Neural progenitor cell (in vitro differentiated cells): ENCODE measurements around the gene ADAT1. TPM values are rescaled to one million over a fixed set of nuclear protein-coding genes. Genes with fewer than 3 reads are reported as not detected.
A peak's percentile ranks its signal among the peaks of the same experiment; 100 is the strongest.

ENCODE experiments used
- DNase-seq: peaks from one replicate; pipeline ENCODE4 v3.0.0-alpha.2; 2016; ENCODE audit warnings: low spot score
- H2AFZ ChIP-seq: fragments of 200-600 bp; sonication (generic); replicated peaks from 2 replicates; pipeline ENCODE4 v1.6.1; 2016; ENCODE audit warnings: antibody characterized with exemption
- H3F3A ChIP-seq: fragments of 200-600 bp; sonication (generic); 2 replicates; pipeline ENCODE4 v1.6.1; 2016; ENCODE audit warnings: antibody characterized with exemption, low read depth
- H3K27ac ChIP-seq: fragments of 200-600 bp; sonication (generic); 2 replicates; pipeline ENCODE4 v1.5.1; 2016; ENCODE audit warnings: mild to moderate bottlenecking
- H3K27me3 ChIP-seq: fragments of 200-600 bp; sonication (generic); 2 replicates; pipeline ENCODE4 v1.6.1; 2016; ENCODE audit warnings: mild to moderate bottlenecking, moderate library complexity
- H3K36me3 ChIP-seq: fragments of 200-600 bp; sonication (generic); 2 replicates; pipeline ENCODE4 v1.5.1; 2016
- H3K4me1 ChIP-seq: fragments of 200-600 bp; sonication (generic); 2 replicates; pipeline ENCODE4 v1.6.1; 2016; ENCODE audit warnings: mixed run types
- H3K4me2 ChIP-seq: fragments of 200-600 bp; sonication (generic); 2 replicates; pipeline ENCODE4 v1.6.1; 2016
- H3K4me3 ChIP-seq: fragments of 200-600 bp; sonication (generic); 2 replicates; pipeline ENCODE4 v1.5.1; 2016
- H3K79me2 ChIP-seq: fragments of 200-600 bp; sonication (generic); 2 replicates; pipeline ENCODE4 v1.6.1; 2016; ENCODE audit warnings: low read depth
- H3K9ac ChIP-seq: fragments of 200-600 bp; sonication (generic); 2 replicates; pipeline ENCODE4 v1.6.1; 2016
- H3K9me3 ChIP-seq: fragments of 200-600 bp; sonication (generic); 2 replicates; pipeline ENCODE4 v1.5.1; 2016; ENCODE audit warnings: low read depth
- H4K20me1 ChIP-seq: fragments of 200-600 bp; sonication (generic); 2 replicates; pipeline ENCODE4 v1.6.1; 2016; ENCODE audit warnings: low read depth
- H3K27ac Mint-ChIP-seq: 3 replicates; pipeline ENCODE4 v1.8.0; 2021; ENCODE audit warnings: mixed read lengths
- H3K27me3 Mint-ChIP-seq: 2 replicates; pipeline ENCODE4 v1.8.0; 2022; ENCODE audit warnings: low read depth, mild to moderate bottlenecking, inconsistent platforms, moderate library complexity, mixed read lengths; ENCODE audit not compliant: insufficient read depth
- H3K36me3 Mint-ChIP-seq: 3 replicates; pipeline ENCODE4 v1.8.0; 2021; ENCODE audit warnings: mixed read lengths
- H3K4me1 Mint-ChIP-seq: 3 replicates; pipeline ENCODE4 v1.8.0; 2021; ENCODE audit warnings: mixed read lengths
- H3K4me3 Mint-ChIP-seq: 3 replicates; pipeline ENCODE4 v1.8.0; 2021; ENCODE audit warnings: mild to moderate bottlenecking, moderate library complexity, mixed read lengths
- H3K9me3 Mint-ChIP-seq: 3 replicates; pipeline ENCODE4 v1.8.0; 2020; ENCODE audit warnings: mixed read lengths
- EZH2 ChIP-seq: fragments of 200-600 bp; sonication (generic); IDR thresholded peaks from 2 replicates; pipeline ENCODE4 v1.6.1; 2017; ENCODE audit warnings: antibody characterized with exemption, mild to moderate bottlenecking, moderate library complexity
- EZH2phosphoT487 ChIP-seq: fragments of 200-600 bp; sonication (generic); IDR thresholded peaks from 2 replicates; pipeline ENCODE4 v1.6.1; 2017; ENCODE audit warnings: antibody characterized with exemption
- total RNA-seq: library from RNA; depleted of rRNA; stranded (reverse); fragments of >200 nt; gene quantifications from 2 replicates; pipeline ENCODE4 v1.2.3, GENCODE V29; 2015; ENCODE audit warnings: low replicate concordance
- TF ChIP-seq, protein P1 (sequence below): fragments of 200-600 bp; sonication (generic); IDR thresholded peaks from 2 replicates; pipeline ENCODE4 v1.5.1; 2017; ENCODE audit warnings: antibody characterized with exemption, mild to moderate bottlenecking

ADAT1 gene
- total RNA-seq, 1 donor from 2014 or later = 76.6 TPM

DNA sequence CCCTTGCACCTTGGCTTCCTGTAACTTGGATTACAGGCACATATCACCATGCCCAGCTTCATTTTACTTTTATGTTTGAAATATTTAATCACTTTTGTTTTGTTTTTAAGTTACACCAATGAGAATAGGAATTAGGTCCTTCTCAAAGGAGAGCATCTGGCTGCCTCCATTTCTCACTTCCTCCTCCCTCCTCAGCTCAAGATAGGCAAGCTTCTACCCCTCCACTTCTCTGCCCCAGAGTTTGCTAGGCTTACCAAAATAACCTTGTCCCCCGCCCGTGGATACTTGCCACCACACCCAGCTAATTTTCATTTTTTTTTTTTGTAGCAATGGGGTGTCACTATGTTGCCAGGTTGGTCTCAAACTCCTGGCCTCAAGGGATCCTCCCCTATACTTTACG lies 39.0 kb downstream of the ADAT1 start:
- Mint-ChIP-seq H3K4me3 (no peak overlapping the region), H3K27ac (no peak overlapping the region)
- TF ChIP-seq EZH2 = no peak
- TF ChIP-seq EZH2phosphoT487 = no peak
- TF ChIP-seq, protein P1, sequence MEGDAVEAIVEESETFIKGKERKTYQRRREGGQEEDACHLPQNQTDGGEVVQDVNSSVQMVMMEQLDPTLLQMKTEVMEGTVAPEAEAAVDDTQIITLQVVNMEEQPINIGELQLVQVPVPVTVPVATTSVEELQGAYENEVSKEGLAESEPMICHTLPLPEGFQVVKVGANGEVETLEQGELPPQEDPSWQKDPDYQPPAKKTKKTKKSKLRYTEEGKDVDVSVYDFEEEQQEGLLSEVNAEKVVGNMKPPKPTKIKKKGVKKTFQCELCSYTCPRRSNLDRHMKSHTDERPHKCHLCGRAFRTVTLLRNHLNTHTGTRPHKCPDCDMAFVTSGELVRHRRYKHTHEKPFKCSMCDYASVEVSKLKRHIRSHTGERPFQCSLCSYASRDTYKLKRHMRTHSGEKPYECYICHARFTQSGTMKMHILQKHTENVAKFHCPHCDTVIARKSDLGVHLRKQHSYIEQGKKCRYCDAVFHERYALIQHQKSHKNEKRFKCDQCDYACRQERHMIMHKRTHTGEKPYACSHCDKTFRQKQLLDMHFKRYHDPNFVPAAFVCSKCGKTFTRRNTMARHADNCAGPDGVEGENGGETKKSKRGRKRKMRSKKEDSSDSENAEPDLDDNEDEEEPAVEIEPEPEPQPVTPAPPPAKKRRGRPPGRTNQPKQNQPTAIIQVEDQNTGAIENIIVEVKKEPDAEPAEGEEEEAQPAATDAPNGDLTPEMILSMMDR = no peak

DNA sequence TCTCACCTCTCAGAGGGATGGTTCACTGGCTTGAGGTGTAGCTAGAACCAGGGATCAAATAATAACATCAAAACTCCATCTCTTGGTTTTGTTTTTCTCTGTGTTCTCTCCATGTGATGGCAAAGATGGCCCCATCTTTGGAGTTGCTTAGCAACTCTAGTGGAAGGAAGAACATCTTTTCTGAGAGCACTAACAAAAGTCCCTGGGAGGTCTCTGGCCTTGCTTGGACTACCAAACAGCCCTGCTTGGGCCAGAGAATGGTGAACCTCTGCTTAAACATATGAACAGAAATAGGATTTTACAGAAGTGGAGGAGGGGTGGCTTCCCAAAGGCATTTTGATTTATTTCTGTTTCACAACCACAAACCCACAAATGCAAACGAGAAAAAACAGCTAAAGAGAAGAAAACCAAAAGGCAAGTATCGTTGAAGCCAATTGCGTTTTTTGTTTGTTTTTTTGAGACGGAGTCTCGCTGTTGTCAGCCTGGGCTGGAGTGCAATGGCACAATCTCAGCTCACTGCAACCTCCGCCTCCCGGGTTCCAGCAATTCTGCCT lies 43.7 kb downstream of the ADAT1 start:
- Histone ChIP-seq H3K79me2 (no peaks in the 10 kb centered on the region), H3K9me3 (no peaks in the 10 kb centered on the region), H3K27ac (no peak overlapping the region), H3F3A (peaks cover 4% of the 10 kb centered on the region), H3K4me1 (no peaks in the 10 kb centered on the region), H3K27me3 (no peaks in the 10 kb centered on the region), H3K4me2 (no peak overlapping the region), H2AFZ (no peak overlapping the region), H3K36me3 (peaks cover 10% of the 10 kb centered on the region), H4K20me1 (peaks cover 3% of the 10 kb centered on the region), H3K9ac (no peak overlapping the region), H3K4me3 (no peak overlapping the region)
- H3K27ac Mint-ChIP-seq = peak overlapping the region; percentile 37
- no peaks in the 10 kb centered on the region for H3K9me3 Mint-ChIP-seq
- no peak for TF ChIP-seq EZH2phosphoT487
- TF ChIP-seq, protein P1 = no peak
- no peak for TF ChIP-seq EZH2
- peaks cover 3% of the 10 kb centered on the region for H3K27me3 Mint-ChIP-seq
- no peak overlapping the region for H3K4me3 Mint-ChIP-seq
- no peak for DNase-seq
- peaks cover 24% of the 10 kb centered on the region for H3K36me3 Mint-ChIP-seq
- peaks cover 9% of the 10 kb centered on the region for H3K4me1 Mint-ChIP-seq

More for the DNA sequence above, 39.0 kb downstream of the ADAT1 start:
- Histone ChIP-seq H3F3A (peaks cover 4% of the 10 kb centered on the region), H3K27ac (no peak overlapping the region), H4K20me1 (no peaks in the 10 kb centered on the region), H3K36me3 (no peaks in the 10 kb centered on the region), H2AFZ (no peak overlapping the region), H3K4me2 (no peak overlapping the region), H3K27me3 (no peaks in the 10 kb centered on the region), H3K9me3 (no peaks in the 10 kb centered on the region), H3K9ac (no peak overlapping the region), H3K4me3 (no peak overlapping the region), H3K79me2 (no peaks in the 10 kb centered on the region), H3K4me1 (peaks cover 3% of the 10 kb centered on the region)
- Mint-ChIP-seq H3K36me3 (peaks cover 13% of the 10 kb centered on the region), H3K4me1 (peaks cover 7% of the 10 kb centered on the region), H3K27me3 (peaks cover 3% of the 10 kb centered on the region), H3K9me3 (no peaks in the 10 kb centered on the region)
- no peak for DNase-seq

DNA sequence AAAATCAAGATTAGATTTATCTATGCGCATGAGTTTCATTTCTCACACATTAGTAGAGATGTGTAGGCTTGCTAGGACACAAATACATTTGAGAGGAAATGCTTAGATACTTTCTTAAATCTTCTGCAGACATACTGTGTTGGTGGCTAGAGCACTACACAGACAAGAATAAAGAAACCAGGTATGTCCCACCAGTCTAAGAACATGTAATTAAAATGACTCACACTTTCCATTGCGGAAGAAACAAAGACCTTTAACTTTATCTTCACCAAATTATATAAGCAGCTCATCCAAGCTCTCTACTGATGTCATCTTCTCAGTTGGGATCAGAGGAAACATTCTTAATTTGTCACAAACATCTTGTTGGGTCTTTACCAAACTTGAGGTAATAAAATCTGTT lies 44.4 kb downstream of the ADAT1 start:
- Mint-ChIP-seq H3K27ac (no peak overlapping the region), H3K9me3 (no peaks in the 10 kb centered on the region), H3K4me1 (peaks cover 9% of the 10 kb centered on the region), H3K4me3 (no peak overlapping the region), H3K27me3 (peaks cover 3% of the 10 kb centered on the region), H3K36me3 (peaks cover 27% of the 10 kb centered on the region)
- no peaks in the 10 kb centered on the region for H3K27me3 ChIP-seq
- TF ChIP-seq EZH2phosphoT487 = no peak
- TF ChIP-seq EZH2 = no peak
- TF ChIP-seq, protein P1 = no peak
- H3K9ac ChIP-seq = no peak overlapping the region
- H3K4me2 ChIP-seq = no peak overlapping the region
- peaks cover 4% of the 10 kb centered on the region for H3F3A ChIP-seq
- peaks cover 3% of the 10 kb centered on the region for H4K20me1 ChIP-seq
- H3K4me3 ChIP-seq = no peak overlapping the region
- no peak overlapping the region for H3K27ac ChIP-seq
- no peaks in the 10 kb centered on the region for H3K79me2 ChIP-seq
- no peak for DNase-seq
- no peak overlapping the region for H2AFZ ChIP-seq
- no peaks in the 10 kb centered on the region for H3K9me3 ChIP-seq
- no peaks in the 10 kb centered on the region for H3K4me1 ChIP-seq
- H3K36me3 ChIP-seq = peaks cover 10% of the 10 kb centered on the region
